ENCODE data around the gene APOA5.
"Not testable (repeated sequence)": the region's sequence is repeated elsewhere in the genome, so short reads cannot be mapped to it uniquely, and the experiment has no call there.

Gene APOA5

GRCh38 chr11:116826751-116827431 lies 35.2 kb upstream of the APOA5 start:
- DNase-seq: no peak

GRCh38 chr11:116825854-116826750 lies 34.4 kb upstream of the APOA5 start:
- no peak for DNase-seq

- DNase-seq: no peak
Observed at GRCh38 chr11:116825434-116825833, 33.8 kb upstream of the APOA5 start.

GRCh38 chr11:116823031-116823843 lies 31.6 kb upstream of the APOA5 start, which contains the start of gene APOA4:
Gene APOA4 (minus strand): TSS chr11:116823304. CDS start chr11:116823191, 113 bp downstream.
- no peak for DNase-seq

GRCh38 chr11:116822575-116822974 lies 30.9 kb upstream of the APOA5 start:
- DNase-seq: no peak

GRCh38 chr11:116821050-116821918 lies 29.6 kb upstream of the APOA5 start:
- no peak for DNase-seq

- no peak for DNase-seq
Observed at GRCh38 chr11:116819049-116819448, 27.4 kb upstream of the APOA5 start.

GRCh38 chr11:116814502-116814901 lies 22.8 kb upstream of the APOA5 start:
- no peak for DNase-seq

- DNase-seq: no peak
Observed at GRCh38 chr11:116813781-116814471, 22.2 kb upstream of the APOA5 start.

GRCh38 chr11:116813170-116813569 lies 21.5 kb upstream of the APOA5 start:
- no peak for DNase-seq

- DNase-seq: no peak
Observed at GRCh38 chr11:116812109-116812508, 20.4 kb upstream of the APOA5 start.

GRCh38 chr11:116811194-116811593 lies 19.5 kb upstream of the APOA5 start:
- DNase-seq: no peak

- DNase-seq: no peak
Observed at GRCh38 chr11:116808262-116809175, 16.8 kb upstream of the APOA5 start.

GRCh38 chr11:116807601-116808261 lies 16.1 kb upstream of the APOA5 start:
- no peak for DNase-seq

- DNase-seq: no peak
Observed at GRCh38 chr11:116804001-116804400, 12.3 kb upstream of the APOA5 start.

- DNase-seq: not testable (repeated sequence)
Observed at GRCh38 chr11:116801662-116802061, 10.0 kb upstream of the APOA5 start.

- DNase-seq: no peak
Observed at GRCh38 chr11:116800610-116801009, 8.9 kb upstream of the APOA5 start.

- peak; percentile 35 for DNase-seq
Observed at GRCh38 chr11:116798368-116798767, 6.7 kb upstream of the APOA5 start.

GRCh38 chr11:116797816-116798215 lies 6.1 kb upstream of the APOA5 start:
- DNase-seq: no peak

GRCh38 chr11:116796548-116796947 lies 4.9 kb upstream of the APOA5 start:
- DNase-seq: no peak
